Measurements from ENCODE around the gene S100A3.
"Not testable (repeated sequence)": the region's sequence is repeated elsewhere in the genome, so short reads cannot be mapped to it uniquely, and the experiment has no call there.

S100A3 gene

GRCh38 chr1:153566414-153567371 is 17.6 kb upstream of the S100A3 start:
- DNase-seq (ENCODE audit: low read depth in 1 of 2, low spot score in 1 of 2), result peak; percentile 85 to 94
- in situ Hi-C loops (cut with HindIII; ENCODE audit: low pct_unique_long_range_greater_than_20kb, low sequenced_read_pairs), result no loop called here
- TF ChIP-seq JUND (IDR thresholded peaks at IDR 0.05; ENCODE audit: low read depth), result peak; percentile 98

GRCh38 chr1:153565529-153566374 is 16.7 kb upstream of the S100A3 start, which contains the start of gene S100A2:
TSS of gene S100A2 (minus strand) at chr1:153565844. CDS start at chr1:153563877, 1,967 bp downstream.
- in situ Hi-C loops (cut with HindIII; ENCODE audit: low pct_unique_long_range_greater_than_20kb, low sequenced_read_pairs), result no loop called here
- peak in 1 of 2 experiments; percentile 35 for DNase-seq (ENCODE audit: low read depth in 1 of 2, low spot score in 1 of 2)
- TF ChIP-seq JUND (IDR thresholded peaks at IDR 0.05; ENCODE audit: low read depth), result no peak

GRCh38 chr1:153563991-153564390 is 14.9 kb upstream of the S100A3 start:
- DNase-seq (ENCODE audit: low read depth in 1 of 2, low spot score in 1 of 2), result no peak
- TF ChIP-seq JUND (IDR thresholded peaks at IDR 0.05; ENCODE audit: low read depth), result no peak
- in situ Hi-C loops (cut with HindIII; ENCODE audit: low pct_unique_long_range_greater_than_20kb, low sequenced_read_pairs), result no loop called here

GRCh38 chr1:153563483-153563901 is 14.4 kb upstream of the S100A3 start:
- DNase-seq (ENCODE audit: low read depth in 1 of 2, low spot score in 1 of 2), result no peak
- TF ChIP-seq JUND (IDR thresholded peaks at IDR 0.05; ENCODE audit: low read depth), result no peak
- in situ Hi-C loops (cut with HindIII; ENCODE audit: low pct_unique_long_range_greater_than_20kb, low sequenced_read_pairs), result no loop called here

- in situ Hi-C loops (cut with HindIII; ENCODE audit: low pct_unique_long_range_greater_than_20kb, low sequenced_read_pairs), result not testable (repeated sequence)
Observed at GRCh38 chr1:153562021-153562420, 13.0 kb upstream of the S100A3 start.

GRCh38 chr1:153561466-153561985 is 12.5 kb upstream of the S100A3 start:
- in situ Hi-C loops (cut with HindIII; ENCODE audit: low pct_unique_long_range_greater_than_20kb, low sequenced_read_pairs), result no loop called here
- TF ChIP-seq JUND (IDR thresholded peaks at IDR 0.05; ENCODE audit: low read depth), result no peak
- DNase-seq (ENCODE audit: low read depth in 1 of 2, low spot score in 1 of 2), result no peak

More at GRCh38 chr1:153562021-153562420, 13.0 kb upstream of the S100A3 start:
- not testable (repeated sequence) for DNase-seq (ENCODE audit: low read depth in 1 of 2, low spot score in 1 of 2)

GRCh38 chr1:153560771-153561465 is 11.9 kb upstream of the S100A3 start:
- DNase-seq (ENCODE audit: low read depth in 1 of 2, low spot score in 1 of 2), result no peak
- in situ Hi-C loops (cut with HindIII; ENCODE audit: low pct_unique_long_range_greater_than_20kb, low sequenced_read_pairs), result no loop called here
- no peak for TF ChIP-seq JUND (IDR thresholded peaks at IDR 0.05; ENCODE audit: low read depth)

GRCh38 chr1:153560241-153560640 is 11.2 kb upstream of the S100A3 start:
- in situ Hi-C loops (cut with HindIII; ENCODE audit: low pct_unique_long_range_greater_than_20kb, low sequenced_read_pairs), result no loop called here
- no peak for TF ChIP-seq JUND (IDR thresholded peaks at IDR 0.05; ENCODE audit: low read depth)
- no peak for DNase-seq (ENCODE audit: low read depth in 1 of 2, low spot score in 1 of 2)

- DNase-seq (ENCODE audit: low read depth in 1 of 2, low spot score in 1 of 2), result no peak
- TF ChIP-seq JUND (IDR thresholded peaks at IDR 0.05; ENCODE audit: low read depth), result no peak
- in situ Hi-C loops (cut with HindIII; ENCODE audit: low pct_unique_long_range_greater_than_20kb, low sequenced_read_pairs), result no loop called here
Observed at GRCh38 chr1:153557877-153558276, 8.8 kb upstream of the S100A3 start.

- no peak for DNase-seq (ENCODE audit: low read depth in 1 of 2, low spot score in 1 of 2)
- in situ Hi-C loops (cut with HindIII; ENCODE audit: low pct_unique_long_range_greater_than_20kb, low sequenced_read_pairs), result no loop called here
Observed at GRCh38 chr1:153556348-153556747, 7.3 kb upstream of the S100A3 start.

GRCh38 chr1:153553830-153554541 is 4.9 kb upstream of the S100A3 start:
- in situ Hi-C loops (cut with HindIII; ENCODE audit: low pct_unique_long_range_greater_than_20kb, low sequenced_read_pairs), result no loop called here
- no peak for DNase-seq (ENCODE audit: low read depth in 1 of 2, low spot score in 1 of 2)
- TF ChIP-seq JUND (IDR thresholded peaks at IDR 0.05; ENCODE audit: low read depth), result no peak

More at GRCh38 chr1:153556348-153556747, 7.3 kb upstream of the S100A3 start:
- no peak for TF ChIP-seq JUND (IDR thresholded peaks at IDR 0.05; ENCODE audit: low read depth)

Data from T47D (cell line).